GM18505 (cell line): ENCODE measurements around the gene ADAMTSL1.

Experiments
- ATAC-seq: cut with Tn5 transposase; IDR thresholded peaks from one replicate; pipeline ENCODE4 v1.9.1; 2021; ENCODE audit not compliant: unreplicated experiment
- POLR2A ChIP-seq: IDR thresholded peaks from 4 replicates; pipeline ENCODE4 v1.6.1; 2011; ENCODE audit warnings: borderline replicate concordance; ENCODE audit not compliant: insufficient read depth, insufficient read length; ENCODE audit errors: extremely low read depth

The ADAMTSL1 gene

GRCh38 chr9:18638371-18639249 is 164.7 kb downstream of the ADAMTSL1 start:
- ATAC-seq = no peak
- no peak for TF ChIP-seq POLR2A

- no peak for TF ChIP-seq POLR2A
- no peak for ATAC-seq
These were observed 166.0 kb downstream of the ADAMTSL1 start for GRCh38 chr9:18639911-18640310.

- TF ChIP-seq POLR2A = no peak
- ATAC-seq = no peak
These were observed 185.1 kb downstream of the ADAMTSL1 start for GRCh38 chr9:18658804-18659705.

GRCh38 chr9:18660001-18660400 is 186.0 kb downstream of the ADAMTSL1 start:
- no peak for ATAC-seq
- no peak for TF ChIP-seq POLR2A

- ATAC-seq = no peak
- no peak for TF ChIP-seq POLR2A
These were observed 188.4 kb downstream of the ADAMTSL1 start for GRCh38 chr9:18662320-18662719.

- no peak for ATAC-seq
- TF ChIP-seq POLR2A = no peak
These were observed 192.0 kb downstream of the ADAMTSL1 start for GRCh38 chr9:18665947-18666346.

GRCh38 chr9:18666348-18666747 is 192.4 kb downstream of the ADAMTSL1 start:
- TF ChIP-seq POLR2A = no peak
- ATAC-seq = no peak

- no peak for TF ChIP-seq POLR2A
- ATAC-seq = no peak
These were observed 193.2 kb downstream of the ADAMTSL1 start for GRCh38 chr9:18666986-18667772.

- TF ChIP-seq POLR2A = no peak
- ATAC-seq = no peak
These were observed 195.0 kb downstream of the ADAMTSL1 start for GRCh38 chr9:18668944-18669343.

- no peak for ATAC-seq
- TF ChIP-seq POLR2A = no peak
These were observed 198.8 kb downstream of the ADAMTSL1 start for GRCh38 chr9:18672706-18673105.

- no peak for ATAC-seq
- TF ChIP-seq POLR2A = no peak
These were observed 199.2 kb downstream of the ADAMTSL1 start for GRCh38 chr9:18673179-18673578.

GRCh38 chr9:18675332-18675731 is 201.4 kb downstream of the ADAMTSL1 start:
- no peak for ATAC-seq
- TF ChIP-seq POLR2A = no peak

GRCh38 chr9:18675973-18676372 is 202.0 kb downstream of the ADAMTSL1 start:
- TF ChIP-seq POLR2A = no peak
- ATAC-seq = no peak
